HG03280 (cell line): ENCODE data around the gene CEP104.

Experiments used
- ATAC-seq: cut with Tn5 transposase; IDR thresholded peaks from one replicate; pipeline ENCODE4 v1.9.1; 2021; ENCODE audit warnings: mild to moderate bottlenecking, moderate library complexity; ENCODE audit not compliant: unreplicated experiment

CEP104 gene

GRCh38 chr1:3767328-3767925 lies 89.6 kb downstream of the CEP104 start:
- ATAC-seq = no peak

GRCh38 chr1:3763351-3764125 lies 93.5 kb downstream of the CEP104 start:
- no peak for ATAC-seq

- no peak for ATAC-seq
Measured at GRCh38 chr1:3762873-3763228, 94.2 kb downstream of the CEP104 start.

GRCh38 chr1:3762151-3762872 lies 94.7 kb downstream of the CEP104 start:
- no peak for ATAC-seq
